Stimulated activated naive CD8-positive, alpha-beta T cell treated with anti-CD3 and anti-CD28 coated beads, Interleukin-15, Interleukin-2, amounts not matched to agents 100 U/mL and 50 U/mL, for 24 hours (primary cell): ENCODE measurements around the gene LDHB.
"Not testable (repeated sequence)": the region's sequence is repeated elsewhere in the genome, so short reads cannot be mapped to it uniquely, and the experiment has no call there.

Experiments used
- ATAC-seq: fragments of 150-1000 bp; cut with Tn5 transposase; one replicate; pipeline ENCODE4 v1.10.0; 2021
- DNase-seq: peaks from one replicate; pipeline ENCODE4 v3.0.0; 2021

LDHB gene

GRCh38 chr12:21607701-21608100 is 49.9 kb downstream of the LDHB start:
- ATAC-seq: no peak
- no peak for DNase-seq

GRCh38 chr12:21606175-21606574 is 51.5 kb downstream of the LDHB start:
- ATAC-seq (no peak), DNase-seq (no peak)

GRCh38 chr12:21604245-21605101 is 53.2 kb downstream of the LDHB start, which contains the start of gene GYS2:
TSS of gene GYS2 (minus strand) at chr12:21604847. CDS start at chr12:21604592, 255 bp downstream.
- DNase-seq (no peak), ATAC-seq (no peak)

- no peak for ATAC-seq
These were observed 54.9 kb downstream of the LDHB start for GRCh38 chr12:21602774-21603173.

GRCh38 chr12:21600196-21600595 is 57.4 kb downstream of the LDHB start:
- no peak for ATAC-seq

More at GRCh38 chr12:21602774-21603173, 54.9 kb downstream of the LDHB start:
- DNase-seq: no peak

GRCh38 chr12:21599143-21599999 is 58.3 kb downstream of the LDHB start:
- ATAC-seq (no peak), DNase-seq (no peak)

More at GRCh38 chr12:21600196-21600595, 57.4 kb downstream of the LDHB start:
- DNase-seq: no peak

- ATAC-seq (no peak), DNase-seq (no peak)
These were observed 59.0 kb downstream of the LDHB start for GRCh38 chr12:21598651-21599050.

GRCh38 chr12:21595356-21595755 is 62.3 kb downstream of the LDHB start:
- not testable (repeated sequence) for ATAC-seq, DNase-seq

GRCh38 chr12:21585485-21585884 is 72.2 kb downstream of the LDHB start:
- no peak for DNase-seq
- ATAC-seq: no peak
